Activated CD4-positive, alpha-beta T cell treated with anti-CD3 and anti-CD28 coated beads, Interleukin-2, amount 50 U/mL, for 1 hour (primary cell): ENCODE data around the gene NACC2.

Experiments
- DNase-seq: peaks from one replicate; pipeline ENCODE4 v3.0.0-alpha.2; 2020

The NACC2 gene

GRCh38 chr9:136020206-136020605, 74.9 kb downstream of the NACC2 start:
- DNase-seq: no peak

GRCh38 chr9:136019681-136020060, 75.4 kb downstream of the NACC2 start:
- DNase-seq: no peak

DNA sequence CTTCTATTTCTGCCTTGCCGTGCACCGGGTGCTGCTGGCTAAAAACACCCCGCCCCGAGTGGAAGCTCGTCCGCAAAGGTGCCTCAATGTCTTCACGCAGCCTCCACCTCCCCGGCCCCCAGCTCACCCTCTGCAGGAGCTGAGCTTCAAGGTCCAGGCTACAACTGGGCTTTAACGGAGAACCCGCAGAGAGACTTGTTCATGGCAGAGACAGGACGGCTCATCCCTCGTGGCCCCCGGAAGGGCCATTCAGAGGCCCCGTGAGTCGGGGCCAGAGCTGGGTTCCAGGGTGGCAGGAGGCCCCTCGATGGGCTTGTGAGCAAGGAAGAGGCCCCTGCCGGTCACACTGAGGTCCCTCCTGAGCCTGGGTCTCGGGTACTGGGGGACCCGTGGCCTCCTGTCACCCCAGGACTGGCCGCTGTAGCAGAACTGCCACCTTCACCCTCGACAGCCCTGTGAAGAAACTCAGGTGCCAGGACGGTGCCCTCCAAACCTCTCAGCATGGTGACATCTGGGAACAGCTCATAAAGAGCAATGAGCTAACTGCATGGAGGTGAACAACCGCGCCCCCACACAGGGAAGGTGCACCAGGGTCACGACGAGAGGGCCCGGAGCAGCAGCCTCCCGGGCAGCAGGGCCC, 75.9 kb downstream of the NACC2 start:
- no peak for DNase-seq

GRCh38 chr9:136018257-136019031, 76.6 kb downstream of the NACC2 start:
- no peak for DNase-seq

DNA sequence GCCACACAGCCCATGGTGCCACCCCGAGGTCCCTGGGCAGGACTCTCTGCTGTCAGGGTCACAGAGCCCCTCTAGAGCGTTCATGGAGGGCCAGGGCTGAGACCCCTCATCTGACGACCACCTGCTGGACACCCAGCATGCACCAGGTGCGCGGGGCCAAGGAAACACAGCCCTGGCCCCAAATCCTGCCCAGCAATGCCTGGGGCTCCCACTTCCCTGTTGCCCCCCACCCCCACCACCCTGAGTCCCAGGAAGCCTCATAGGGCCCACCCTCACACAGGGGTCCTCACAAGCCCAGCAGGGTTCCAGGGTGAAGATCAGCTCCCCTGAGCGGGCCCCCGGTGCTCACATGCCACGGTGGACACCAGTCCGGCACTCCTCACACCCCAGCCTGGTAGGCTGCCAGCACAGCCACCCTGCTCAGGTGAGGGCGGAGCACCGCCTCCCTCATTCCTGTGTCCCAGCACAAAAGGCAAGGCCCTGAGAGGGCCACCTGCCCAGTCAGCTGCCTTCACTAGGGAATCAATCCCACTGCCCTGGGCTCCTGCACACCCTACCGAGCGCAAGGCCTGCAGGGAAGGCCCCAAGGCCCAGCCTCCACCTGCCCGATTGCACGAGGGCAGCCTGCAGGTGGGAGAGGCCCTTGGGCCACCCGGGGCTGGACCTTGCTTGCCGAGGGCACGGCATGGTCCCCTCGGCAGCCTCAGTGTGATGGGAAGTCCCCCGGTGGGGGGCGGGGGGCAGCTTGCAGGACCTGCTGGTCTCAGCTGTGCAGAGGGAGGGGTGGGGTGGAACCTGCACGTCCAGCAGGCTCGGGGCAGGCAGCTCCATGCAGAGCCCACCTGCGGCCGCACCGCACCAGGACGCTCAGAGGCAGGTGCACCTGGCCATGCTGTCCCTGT, 77.5 kb downstream of the NACC2 start:
- no peak for DNase-seq

GRCh38 chr9:136016572-136017288, 78.4 kb downstream of the NACC2 start:
- DNase-seq: no peak

GRCh38 chr9:136015656-136016571, 79.2 kb downstream of the NACC2 start:
- DNase-seq: no peak

DNA sequence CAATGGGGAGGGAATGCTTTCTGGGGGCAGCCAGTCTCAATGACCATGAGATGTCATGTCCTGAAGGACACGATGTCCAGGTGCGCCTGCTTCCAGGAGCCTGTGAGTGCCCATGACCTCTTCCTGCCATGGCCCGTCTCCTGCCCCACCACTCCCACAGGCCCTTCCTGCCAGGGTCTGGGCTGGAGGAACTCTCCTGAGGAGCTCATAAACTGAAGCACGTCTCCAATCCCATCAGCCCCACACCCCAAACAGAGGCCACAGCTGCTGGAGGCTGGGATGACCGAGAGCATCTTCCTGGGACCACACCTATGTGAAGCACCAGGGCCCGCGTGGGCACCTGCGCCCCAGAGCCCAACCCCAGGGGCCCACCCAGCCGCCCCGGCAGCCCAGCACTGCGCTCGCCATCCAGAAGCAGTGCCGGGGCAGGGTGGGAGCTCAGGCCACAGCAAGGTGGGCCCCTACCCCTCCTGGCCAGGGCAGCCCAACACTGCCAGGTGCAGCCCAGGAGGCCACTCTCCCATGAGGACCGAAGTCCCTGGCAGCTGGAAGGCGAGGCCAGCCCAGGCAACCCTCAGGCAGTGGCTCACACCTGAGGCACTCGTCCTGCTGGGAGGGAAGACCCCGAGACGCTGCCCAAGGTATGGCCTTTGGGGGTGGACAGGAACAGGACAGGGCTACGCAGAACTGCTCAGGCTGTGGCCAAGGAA, 80.0 kb downstream of the NACC2 start:
- no peak for DNase-seq

- no peak for DNase-seq
Measured at GRCh38 chr9:136014147-136014923, 80.8 kb downstream of the NACC2 start.

- no peak for DNase-seq
Measured at GRCh38 chr9:136013524-136014034, 81.5 kb downstream of the NACC2 start.

- no peak for DNase-seq
Measured at GRCh38 chr9:136013116-136013515, 82.0 kb downstream of the NACC2 start.

- DNase-seq: no peak
Measured at GRCh38 chr9:136012651-136013050, 82.4 kb downstream of the NACC2 start.

GRCh38 chr9:136011703-136012496, 83.2 kb downstream of the NACC2 start:
- DNase-seq: no peak

GRCh38 chr9:136011376-136011702, 83.8 kb downstream of the NACC2 start:
- no peak for DNase-seq

- DNase-seq: no peak
Measured at GRCh38 chr9:136010615-136011361, 84.3 kb downstream of the NACC2 start.

DNA sequence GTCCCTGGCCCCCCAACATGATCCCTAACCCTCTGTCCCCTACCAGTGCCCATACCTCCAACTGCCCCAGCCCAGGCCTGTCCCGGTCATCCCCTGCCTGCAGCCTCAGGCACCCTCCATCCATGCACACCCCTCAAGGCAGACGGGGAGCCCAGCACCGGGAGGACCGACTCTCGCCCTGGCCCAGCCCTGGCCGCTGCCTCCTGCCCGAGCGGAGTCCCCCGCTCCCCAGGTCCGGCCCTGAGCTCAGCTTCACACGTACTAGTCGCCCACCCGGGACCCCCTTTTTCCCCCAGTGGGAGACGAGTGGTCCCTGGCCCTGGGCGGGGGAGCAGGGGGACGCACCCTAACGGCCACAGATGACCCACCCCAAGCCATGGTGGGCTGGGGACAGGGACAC, 84.9 kb downstream of the NACC2 start:
- DNase-seq: no peak

DNA sequence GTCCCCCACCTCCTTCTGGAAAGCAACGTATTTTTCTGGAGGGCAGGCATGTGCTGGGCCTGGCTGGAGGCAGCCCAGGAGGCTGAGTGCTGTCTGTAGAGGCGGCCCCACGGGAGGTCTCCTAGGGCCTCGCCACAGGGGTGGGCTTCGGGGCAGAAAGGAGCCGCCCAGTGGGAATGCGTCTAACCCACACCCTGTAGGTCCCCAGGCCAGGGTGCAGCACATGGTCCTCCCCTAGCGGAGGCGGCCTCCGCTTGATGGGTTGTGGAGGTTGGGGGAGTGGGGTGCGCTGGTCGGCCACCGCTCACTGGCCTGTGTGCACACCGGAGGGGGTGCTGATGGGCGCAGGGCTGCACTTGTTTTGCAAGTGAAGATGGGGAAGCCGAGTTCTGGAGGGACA, 85.6 kb downstream of the NACC2 start:
- DNase-seq: no peak

DNA sequence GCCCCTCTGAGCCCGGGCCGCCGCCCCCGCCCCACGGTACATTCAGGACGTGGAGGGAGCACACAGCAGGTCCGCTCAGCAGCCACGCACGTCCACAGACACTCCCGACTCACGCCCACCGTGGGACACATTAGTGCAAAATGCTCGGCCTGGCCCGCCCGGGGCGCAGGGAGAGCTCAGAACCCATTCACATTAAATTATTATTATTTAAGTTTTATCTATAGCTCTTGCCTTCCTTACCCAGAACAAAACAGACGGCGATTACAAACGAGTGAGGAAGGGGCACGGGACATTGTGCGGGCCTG, 86.4 kb downstream of the NACC2 start:
- no peak for DNase-seq
